GM21529 (cell line): ENCODE measurements around the gene ISG20L2.

Source experiments
- ATAC-seq: cut with Tn5 transposase; IDR thresholded peaks from one replicate; pipeline ENCODE4 v1.9.1; 2021; ENCODE audit not compliant: unreplicated experiment

The ISG20L2 gene

GRCh38 chr1:156707417-156708217 is 20.9 kb downstream of the ISG20L2 start:
- ATAC-seq: no peak

DNA sequence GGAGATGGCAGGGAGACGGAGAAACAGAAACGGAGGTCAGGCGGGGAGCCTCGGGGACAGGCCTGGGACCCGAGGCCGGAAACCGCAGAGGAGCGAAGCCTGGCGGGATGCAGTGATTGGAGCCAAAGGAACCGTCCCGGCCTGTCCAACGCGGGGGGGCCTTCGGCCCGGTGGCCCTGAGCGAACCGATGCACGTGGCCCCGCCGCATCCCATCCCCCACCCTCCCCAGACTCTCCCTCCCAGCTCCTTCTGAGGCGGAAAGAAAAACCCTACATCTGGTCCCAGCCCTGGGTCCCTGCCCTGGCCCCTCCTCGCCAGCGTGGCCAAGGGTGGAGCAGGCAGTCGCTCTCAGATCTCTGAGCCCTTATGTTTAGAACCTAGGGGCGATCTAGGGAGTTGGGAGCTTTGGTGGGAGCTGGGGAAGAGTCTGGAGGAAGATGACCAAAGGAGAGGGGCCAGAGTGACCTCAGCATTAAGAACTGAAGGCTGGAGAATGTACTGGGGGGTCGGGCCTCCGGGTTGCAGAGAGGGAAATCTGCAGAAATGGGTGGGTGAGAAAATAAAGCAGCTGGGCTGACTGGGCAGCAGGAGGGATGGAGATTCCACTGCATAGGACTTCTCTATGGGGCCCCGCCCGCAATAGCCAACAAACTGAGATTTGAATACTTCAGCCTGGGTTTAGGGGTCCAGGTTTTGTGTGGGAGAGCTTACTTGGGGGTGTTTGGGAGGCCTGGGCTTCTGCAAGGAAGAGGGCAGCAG is 21.7 kb downstream of the ISG20L2 start:
- ATAC-seq: no peak

- no peak for ATAC-seq
Measured at GRCh38 chr1:156705918-156706656, 22.5 kb downstream of the ISG20L2 start.

DNA sequence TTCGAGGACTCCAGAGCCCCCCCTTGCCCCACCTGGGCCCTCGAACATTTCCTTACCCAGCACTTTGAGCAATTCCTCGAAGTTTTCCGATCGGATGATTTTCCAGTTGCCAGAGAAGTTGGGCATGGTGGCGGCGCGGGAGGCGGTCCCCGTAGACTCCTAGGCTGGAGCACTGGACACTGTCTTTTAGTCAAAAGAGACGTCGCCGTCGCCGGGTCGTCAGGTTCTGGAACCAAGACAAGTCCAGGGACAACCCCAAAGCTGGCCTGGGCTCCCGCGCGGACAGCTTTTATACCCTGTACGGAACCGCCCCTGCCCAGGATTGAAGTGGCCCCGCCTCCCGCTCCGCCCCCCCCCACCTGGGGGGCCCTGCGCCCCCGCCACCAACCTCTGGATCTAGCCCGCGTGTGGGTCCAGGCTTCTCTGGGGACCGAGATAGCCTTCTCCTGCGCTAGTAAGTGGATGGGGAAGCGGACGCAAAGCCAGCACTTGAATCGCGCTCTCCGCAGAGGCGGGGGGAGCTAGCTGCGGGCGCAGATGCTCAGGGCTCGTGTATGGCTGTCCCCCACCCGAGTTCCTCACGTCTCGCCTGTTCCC is 23.1 kb downstream of the ISG20L2 start, which contains the start of gene CRABP2:
Gene CRABP2 (minus strand): TSS at position 263 of the 597 bp plus-strand sequence. CDS start 137 bp downstream, at position 126.
- no peak for ATAC-seq

DNA sequence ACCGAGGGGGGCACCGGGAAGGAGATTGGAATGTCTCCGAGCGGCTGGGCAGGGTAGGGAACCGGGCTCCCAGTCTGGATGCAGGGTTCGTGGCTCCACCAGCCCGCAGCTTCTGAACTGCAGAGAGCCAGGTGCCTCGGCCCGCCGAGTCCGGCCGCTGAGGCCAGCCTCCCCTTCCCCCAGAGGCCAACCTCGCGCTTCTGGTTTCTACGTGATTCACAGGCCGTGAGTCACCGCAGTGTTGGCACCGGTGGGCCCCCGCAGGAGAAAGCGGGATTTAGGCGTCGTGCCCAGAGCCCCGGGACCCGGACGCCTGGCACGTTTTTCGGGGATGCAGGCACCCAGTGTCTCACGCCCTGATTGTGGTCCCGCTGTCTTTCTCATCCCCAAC is 23.6 kb downstream of the ISG20L2 start:
- no peak for ATAC-seq

DNA sequence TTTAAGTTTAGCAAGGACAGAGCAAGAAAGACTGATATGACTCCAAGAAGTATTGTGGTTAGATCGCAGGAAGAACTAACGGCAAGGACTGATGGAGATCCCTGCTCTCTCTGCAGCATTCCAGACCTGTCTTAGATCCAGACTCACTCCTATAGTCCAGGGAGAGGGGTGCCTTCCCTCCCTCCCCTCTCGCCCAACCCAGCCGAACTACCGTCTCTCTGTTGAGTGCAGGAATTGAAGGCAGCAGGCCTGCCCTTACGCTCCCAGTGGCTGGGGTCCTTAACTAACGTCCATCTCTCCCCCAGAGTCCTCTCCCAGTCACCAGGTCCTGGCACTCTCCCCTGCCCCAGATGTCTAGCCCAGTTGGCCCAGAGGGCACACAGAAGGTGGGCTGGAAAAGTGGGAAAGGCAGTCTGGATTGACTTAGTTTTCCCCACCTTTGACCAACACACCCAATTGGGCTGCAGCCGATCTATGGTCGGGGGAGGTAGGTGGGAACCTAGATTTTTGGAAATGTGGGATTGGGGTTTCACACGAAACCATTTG is 24.3 kb downstream of the ISG20L2 start:
- ATAC-seq: no peak

DNA sequence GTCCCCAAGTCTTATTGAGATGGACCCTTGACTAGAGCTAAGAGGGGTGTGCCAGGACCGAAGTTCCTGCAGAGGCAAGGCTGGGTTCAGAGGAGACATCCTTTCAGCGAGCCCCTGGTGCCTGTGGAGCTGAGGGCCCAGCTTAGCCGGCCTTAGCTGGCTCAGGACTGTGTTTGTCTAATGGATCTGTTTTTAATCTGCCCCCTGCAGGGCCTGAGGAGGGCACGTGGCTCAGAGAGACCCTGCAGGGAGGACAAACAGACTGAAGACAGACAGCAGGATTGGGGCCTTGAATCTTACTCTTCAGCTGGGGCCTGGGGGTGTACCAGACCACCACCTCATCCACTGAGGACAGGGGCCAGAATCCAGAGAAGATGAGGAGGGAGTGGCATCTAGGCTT is 24.8 kb downstream of the ISG20L2 start:
- ATAC-seq: no peak

- ATAC-seq: no peak
Measured at GRCh38 chr1:156703336-156703735, 25.2 kb downstream of the ISG20L2 start.

- ATAC-seq: no peak
Measured at GRCh38 chr1:156700736-156701531, 27.6 kb downstream of the ISG20L2 start.

GRCh38 chr1:156698995-156699394 is 29.6 kb downstream of the ISG20L2 start:
- ATAC-seq: no peak

- ATAC-seq: no peak
Measured at GRCh38 chr1:156697481-156697880, 31.1 kb downstream of the ISG20L2 start.

DNA sequence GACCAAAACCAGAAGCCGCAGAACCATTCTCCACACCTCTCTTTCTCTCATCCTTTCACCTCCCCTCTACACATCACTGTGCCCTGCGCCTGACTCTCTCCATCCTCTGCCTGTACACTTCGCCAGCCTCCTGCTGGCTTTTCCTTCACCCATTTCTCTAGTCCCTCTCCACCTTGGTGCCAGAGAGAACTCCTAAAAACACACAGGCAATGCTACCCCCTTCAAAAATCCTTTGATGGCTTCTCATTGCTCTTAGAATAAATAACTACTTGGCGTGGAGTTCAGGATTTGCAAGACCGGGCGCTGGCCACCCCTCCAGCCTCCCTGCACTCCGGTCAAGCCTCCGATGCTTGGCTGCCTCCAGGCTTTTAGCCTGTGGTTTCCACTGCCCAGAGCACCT is 31.8 kb downstream of the ISG20L2 start:
- no peak for ATAC-seq

- no peak for ATAC-seq
Measured at GRCh38 chr1:156694690-156694962, 33.9 kb downstream of the ISG20L2 start.

DNA sequence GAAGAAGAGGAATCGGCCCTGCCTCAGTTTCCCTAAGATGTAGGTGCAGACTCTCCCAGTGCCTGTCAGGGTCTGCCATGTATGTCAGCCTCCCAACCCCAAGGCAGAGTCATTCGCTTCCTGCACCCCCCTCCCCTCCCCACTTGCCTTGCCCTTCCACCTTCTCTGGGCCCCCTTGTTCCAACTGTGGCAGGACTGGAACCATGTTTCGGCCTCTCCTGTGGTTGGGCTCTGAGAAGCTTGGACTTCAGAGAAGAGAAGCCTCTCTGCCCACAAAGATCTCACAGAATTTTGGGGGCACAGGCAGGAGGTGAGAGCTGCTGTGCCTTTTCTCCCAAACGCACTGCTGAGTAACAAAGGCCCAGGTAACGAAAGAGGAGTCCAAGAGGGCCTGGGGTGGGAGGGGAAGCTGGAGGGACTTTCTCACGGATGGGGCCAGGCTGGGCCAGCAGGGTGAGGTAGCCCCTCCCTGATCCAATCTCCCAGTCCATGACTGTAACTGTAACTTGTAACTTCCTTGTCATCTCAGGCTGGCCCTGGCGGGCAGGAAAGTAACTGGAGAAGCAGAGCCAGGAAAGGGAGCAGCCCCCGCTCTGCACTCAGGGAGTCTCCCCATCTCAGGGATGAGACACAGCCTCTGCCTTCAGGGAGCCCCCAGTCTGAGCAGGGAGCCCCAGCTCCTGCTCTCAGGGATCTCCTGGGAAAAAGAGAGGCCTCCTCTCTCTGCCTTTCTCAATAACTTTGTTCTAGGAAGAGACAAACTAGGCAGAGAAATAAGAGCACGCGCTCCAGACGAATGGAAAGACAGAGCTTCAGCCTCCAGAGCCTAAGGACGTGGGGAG is 34.5 kb downstream of the ISG20L2 start:
- ATAC-seq: no peak

DNA sequence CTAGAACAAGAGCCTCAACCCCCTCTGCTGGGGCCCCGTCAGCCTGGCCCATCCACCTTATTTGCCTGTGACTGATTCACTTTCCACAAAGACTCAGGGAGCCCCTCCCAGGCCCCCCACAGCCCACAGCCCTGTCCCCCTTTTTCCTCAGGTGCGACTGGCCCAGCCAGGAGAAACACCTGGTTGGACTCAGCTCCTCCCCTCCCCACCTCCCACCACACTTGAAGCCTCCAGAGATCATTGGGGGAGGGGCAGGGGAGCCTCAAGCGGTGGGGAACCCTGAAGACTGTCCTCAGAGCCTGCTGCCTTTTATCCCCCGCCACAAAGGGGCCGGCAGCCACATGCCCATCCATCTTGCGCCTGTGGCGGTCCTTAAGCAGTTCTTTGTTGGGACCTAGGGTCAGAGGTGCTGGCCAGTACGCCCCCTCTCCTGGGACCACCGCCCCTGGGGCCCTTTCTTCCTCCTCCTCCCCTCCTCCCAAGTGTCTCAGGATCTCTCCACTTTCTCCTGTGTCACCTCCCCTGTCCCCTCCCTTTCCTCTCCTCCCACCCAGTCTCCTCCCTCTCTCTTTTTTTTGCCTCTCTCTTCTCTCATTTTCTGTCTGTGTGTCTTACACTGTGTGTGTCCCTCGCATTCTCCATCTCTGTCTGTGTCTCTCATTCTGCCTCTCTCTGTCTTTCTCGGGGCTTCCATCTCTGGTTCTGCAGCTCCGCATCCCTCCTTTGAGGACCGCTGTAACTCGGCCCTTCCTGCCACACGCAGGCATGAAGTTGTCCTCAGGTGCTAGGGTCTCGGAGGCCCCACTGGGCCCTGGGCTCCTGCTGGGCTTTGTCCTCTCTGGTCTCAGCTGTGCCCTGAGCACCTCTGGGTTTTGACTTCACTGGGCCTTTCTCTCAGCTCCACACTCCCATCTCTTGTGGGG is 35.4 kb downstream of the ISG20L2 start:
- no peak for ATAC-seq

DNA sequence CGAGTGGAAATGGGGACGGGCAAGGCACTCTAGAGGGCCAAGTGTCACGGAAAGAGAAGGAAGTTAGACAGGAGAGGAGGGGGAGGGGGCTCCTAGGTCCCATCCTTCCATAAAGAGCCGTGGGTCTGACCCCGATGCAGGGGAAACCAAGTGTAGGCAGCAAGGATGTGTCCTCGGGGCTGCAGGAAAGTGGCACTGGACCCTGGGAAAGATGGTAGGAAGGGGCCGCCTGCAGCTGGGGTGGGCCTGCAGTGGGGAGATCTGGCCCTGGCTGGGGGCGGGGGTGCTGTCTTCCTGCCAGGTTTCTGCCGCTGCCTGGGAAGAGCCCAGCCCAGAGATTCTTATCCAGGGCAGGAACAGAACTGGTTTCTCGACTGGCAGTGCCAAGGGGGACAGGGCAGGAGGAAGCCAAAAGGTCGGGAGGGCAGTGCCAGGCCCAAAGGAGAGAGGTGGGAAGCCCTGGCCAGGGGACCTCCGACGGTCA is 36.1 kb downstream of the ISG20L2 start:
- no peak for ATAC-seq

DNA sequence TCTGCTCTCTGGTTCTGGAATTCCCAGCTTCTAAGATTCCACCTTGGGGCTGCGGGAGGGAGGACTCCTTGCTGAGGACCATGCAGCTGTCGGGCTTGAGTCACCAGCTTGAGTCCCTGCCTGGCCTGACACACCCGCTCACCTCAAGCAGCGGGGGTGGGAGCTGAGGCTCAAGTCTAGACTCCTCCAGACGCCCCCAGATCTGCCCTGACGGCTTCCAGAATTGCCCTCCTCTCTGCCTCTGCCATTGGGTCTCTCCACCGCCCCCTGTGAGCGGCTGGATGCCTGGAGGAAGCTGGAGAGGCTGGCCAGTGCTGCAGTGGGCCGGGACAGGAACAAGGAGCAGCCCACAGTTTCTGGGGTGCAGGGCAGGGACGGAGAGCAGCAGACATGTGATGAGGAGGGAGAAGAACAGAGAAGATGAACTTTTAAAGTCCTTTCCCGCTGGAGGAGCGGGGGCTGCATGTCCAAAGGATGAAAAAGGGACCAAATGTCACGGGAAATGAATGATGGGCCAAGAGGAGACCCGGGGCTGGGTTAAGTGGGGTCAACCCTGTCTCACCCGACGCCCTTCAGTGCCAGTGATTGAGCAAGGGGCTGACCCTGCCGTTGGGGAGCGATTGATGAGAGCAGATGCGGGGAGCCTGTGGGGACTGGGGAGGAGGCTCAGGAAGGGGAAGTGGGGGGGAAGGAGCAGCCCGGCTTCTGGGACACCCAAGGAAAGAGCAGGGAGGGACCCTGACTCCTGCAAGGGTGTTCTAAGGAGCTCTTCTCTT is 36.7 kb downstream of the ISG20L2 start:
- no peak for ATAC-seq
